ENCODE data around the gene PNKD.
A peak's percentile ranks its signal among the peaks of the same experiment; 100 is the strongest.
"Not testable (repeated sequence)": the region's sequence is repeated elsewhere in the genome, so short reads cannot be mapped to it uniquely, and the experiment has no call there.

Gene PNKD

GRCh38 chr2:218307415-218308090, 37.2 kb downstream of the PNKD start:
- Histone ChIP-seq H3K36me3 (no peaks in the 10 kb centered on the region), H3K4me1 (ENCODE audit: control insufficient read depth in 1 of 2, insufficient read depth in 1 of 2, low read depth in 1 of 2, low read length in 1 of 2) (peaks cover 22 to 33% of the 10 kb centered on the region in 2 experiments), H3K9me3 (no peaks in the 10 kb centered on the region), H3K27ac (no peak overlapping the region), H3K4me3 (ENCODE audit: low read depth in 1 of 2, low read length in 1 of 2) (no peak overlapping the region), H3K27me3 (no peaks in the 10 kb centered on the region)
- no peak for TF ChIP-seq CTCF (IDR thresholded peaks at IDR 0.05)

- no peak for TF ChIP-seq CTCF (IDR thresholded peaks at IDR 0.05)
- no peaks in the 10 kb centered on the region for H3K9me3 ChIP-seq
- peak overlapping the region; percentile 51 for H3K27ac ChIP-seq
- H3K4me3 ChIP-seq (ENCODE audit: low read depth in 1 of 2, low read length in 1 of 2), result no peak overlapping the region
- peaks cover 46 to 61% of the 10 kb centered on the region in 2 experiments for H3K4me1 ChIP-seq (ENCODE audit: control insufficient read depth in 1 of 2, insufficient read depth in 1 of 2, low read depth in 1 of 2, low read length in 1 of 2)
- no peaks in the 10 kb centered on the region for H3K36me3 ChIP-seq
- no peaks in the 10 kb centered on the region for H3K27me3 ChIP-seq
Measured at GRCh38 chr2:218310853-218311540, 40.7 kb downstream of the PNKD start.

- not testable (repeated sequence) for H3K9me3 ChIP-seq; H3K36me3 ChIP-seq; H3K4me3 ChIP-seq (ENCODE audit: low read depth in 1 of 2, low read length in 1 of 2); H3K27me3 ChIP-seq; H3K27ac ChIP-seq
- peaks cover 53 to 67% of the 10 kb centered on the region in 2 experiments for H3K4me1 ChIP-seq (ENCODE audit: control insufficient read depth in 1 of 2, insufficient read depth in 1 of 2, low read depth in 1 of 2, low read length in 1 of 2)
Measured at GRCh38 chr2:218311541-218312266, 41.4 kb downstream of the PNKD start.

- no peak for TF ChIP-seq CTCF (IDR thresholded peaks at IDR 0.05)
- H3K27ac ChIP-seq, result peak overlapping the region; percentile 32
- H3K4me3 ChIP-seq (ENCODE audit: low read depth in 1 of 2, low read length in 1 of 2), result no peak overlapping the region
- no peaks in the 10 kb centered on the region for H3K36me3 ChIP-seq
- peaks cover 59 to 74% of the 10 kb centered on the region in 2 experiments for H3K4me1 ChIP-seq (ENCODE audit: control insufficient read depth in 1 of 2, insufficient read depth in 1 of 2, low read depth in 1 of 2, low read length in 1 of 2)
- no peaks in the 10 kb centered on the region for H3K27me3 ChIP-seq
- no peaks in the 10 kb centered on the region for H3K9me3 ChIP-seq
Measured at GRCh38 chr2:218312267-218312756, 42.0 kb downstream of the PNKD start.

- H3K4me3 ChIP-seq (ENCODE audit: low read depth in 1 of 2, low read length in 1 of 2), result no peak overlapping the region
- H3K4me1 ChIP-seq (ENCODE audit: control insufficient read depth in 1 of 2, insufficient read depth in 1 of 2, low read depth in 1 of 2, low read length in 1 of 2), result peaks cover 62 to 75% of the 10 kb centered on the region in 2 experiments
- peak overlapping the region; percentile 32 for H3K27ac ChIP-seq
- no peaks in the 10 kb centered on the region for H3K36me3 ChIP-seq
- H3K9me3 ChIP-seq, result no peaks in the 10 kb centered on the region
- H3K27me3 ChIP-seq, result no peaks in the 10 kb centered on the region
- TF ChIP-seq CTCF (IDR thresholded peaks at IDR 0.05), result no peak
Measured at GRCh38 chr2:218313356-218313755, 43.0 kb downstream of the PNKD start.

- H3K4me3 ChIP-seq (ENCODE audit: low read depth in 1 of 2, low read length in 1 of 2); H3K36me3 ChIP-seq; H3K27me3 ChIP-seq; H3K9me3 ChIP-seq; H3K27ac ChIP-seq: not testable (repeated sequence)
- H3K4me1 ChIP-seq (ENCODE audit: control insufficient read depth in 1 of 2, insufficient read depth in 1 of 2, low read depth in 1 of 2, low read length in 1 of 2), result peaks cover 54 to 65% of the 10 kb centered on the region in 2 experiments
Measured at GRCh38 chr2:218314764-218315163, 44.4 kb downstream of the PNKD start.

Measured in neutrophil (primary cell).